Stimulated activated CD8-positive, alpha-beta memory T cell treated with anti-CD3 and anti-CD28 coated beads, Interleukin-7, amount 100 ng/mL, for 4 hours (primary cell): Measurements from ENCODE around the gene MTNR1A.

Source experiments
- DNase-seq, 2 donors: peaks; one replicate each; pipeline ENCODE4 v3.0.0-alpha.2; 2020; ENCODE audit warnings: low read depth in 2 of 2

The MTNR1A gene

DNA sequence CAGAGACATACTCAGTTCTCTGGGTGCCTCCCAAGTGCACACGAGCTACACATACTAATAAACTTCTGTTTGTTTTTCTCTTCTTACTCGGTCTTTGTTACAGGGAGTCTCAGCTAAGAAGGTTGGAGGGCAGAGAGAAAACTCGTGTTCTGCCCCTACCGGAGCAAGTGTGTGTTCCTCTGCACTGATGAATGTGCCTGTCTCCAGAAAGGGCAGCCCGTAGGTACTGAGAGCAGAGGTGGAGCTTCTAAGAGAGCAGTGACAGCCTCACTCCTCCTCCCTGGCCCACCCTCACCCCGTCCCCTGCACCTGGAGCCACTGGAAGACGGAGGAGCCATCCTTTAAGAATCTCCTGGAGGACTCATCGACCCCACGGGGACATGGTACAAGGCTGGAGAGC is 67.6 kb downstream of the MTNR1A start:
- DNase-seq, result no peak

DNA sequence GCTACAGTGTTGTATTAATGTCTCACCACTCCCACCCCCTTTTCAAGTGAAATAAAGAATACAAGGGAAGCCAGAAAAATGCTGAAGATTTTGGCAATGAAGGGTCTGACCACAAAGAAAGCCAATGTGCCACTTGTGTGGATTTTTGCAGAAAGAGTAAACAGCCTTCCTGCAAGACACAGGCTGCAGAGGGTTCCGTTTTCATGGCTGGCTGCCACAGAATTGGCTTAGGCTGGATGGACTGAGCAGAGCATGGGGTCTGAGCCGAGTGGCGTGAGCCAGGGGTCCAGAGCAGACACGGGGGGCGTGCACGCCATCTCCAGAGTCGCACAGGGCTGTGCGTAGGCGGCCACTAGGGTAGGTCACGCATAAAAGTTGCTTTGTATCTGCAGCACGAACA is 69.2 kb downstream of the MTNR1A start:
- no peak for DNase-seq

DNA sequence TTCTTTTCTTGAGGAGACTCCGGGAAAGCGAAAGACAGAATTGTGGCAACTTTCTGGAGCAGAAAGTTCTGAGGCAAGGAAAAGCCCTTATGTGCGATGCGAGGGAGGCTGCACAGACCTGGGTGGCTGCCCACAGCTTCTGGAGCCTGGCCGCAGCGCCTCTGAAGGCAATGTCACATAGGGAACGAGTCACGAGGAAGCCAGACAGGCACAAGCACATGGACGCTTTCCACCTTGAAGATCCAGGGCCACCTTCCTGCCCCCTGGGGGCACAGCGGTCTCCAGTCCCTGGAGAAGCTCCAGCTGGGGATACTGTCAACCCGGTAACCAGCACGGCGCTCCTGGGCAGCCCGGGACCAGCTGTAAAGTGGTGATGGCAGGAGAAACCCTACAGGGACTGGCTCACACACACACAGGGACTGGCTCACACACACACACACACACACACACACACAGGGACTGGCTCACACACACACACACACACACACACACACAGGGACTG is 69.8 kb downstream of the MTNR1A start:
- no peak for DNase-seq

DNA sequence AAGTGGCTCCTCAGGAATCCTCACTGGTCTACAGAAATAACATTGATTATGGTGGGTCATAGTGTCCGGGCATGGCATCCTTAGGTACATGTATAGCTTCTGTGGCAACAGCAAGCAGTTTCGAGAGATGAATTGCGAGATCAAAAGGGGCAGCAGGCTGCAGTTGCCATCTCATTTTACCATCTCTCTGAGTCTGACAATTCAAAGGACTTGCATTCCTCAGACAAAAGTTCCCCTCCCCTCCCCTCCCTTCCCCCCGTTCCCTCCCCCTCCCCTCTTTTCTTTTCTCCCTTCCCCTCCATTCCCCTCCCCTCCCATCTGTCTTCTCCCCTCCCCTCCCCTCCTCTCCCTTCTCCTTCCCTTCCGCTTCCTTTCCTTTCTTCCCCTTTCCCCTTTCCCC is 70.2 kb downstream of the MTNR1A start:
- no peak for DNase-seq

DNA sequence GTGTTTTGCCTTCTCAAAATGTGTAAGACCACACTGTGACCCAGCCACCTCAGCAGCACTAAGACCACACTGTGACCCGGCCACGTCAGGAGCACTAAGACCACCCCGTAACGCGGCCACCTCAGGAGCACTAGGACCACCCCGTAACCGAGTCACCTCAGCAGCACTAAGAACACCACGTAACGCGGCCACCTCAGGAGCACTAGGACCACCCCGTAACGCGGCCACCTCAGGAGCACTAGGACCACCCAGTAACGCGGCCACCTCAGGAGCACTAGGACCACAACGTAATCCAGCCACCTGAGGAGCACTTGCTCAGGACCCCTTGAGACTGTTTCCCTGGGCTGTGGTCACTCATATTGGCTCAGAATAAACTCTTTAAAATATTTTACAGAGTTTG is 71.7 kb downstream of the MTNR1A start:
- no peak for DNase-seq
